ENCODE results near the gene LANCL3.
A peak's percentile ranks its signal among the peaks of the same experiment; 100 is the strongest.
"Not testable (repeated sequence)": the region's sequence is repeated elsewhere in the genome, so short reads cannot be mapped to it uniquely, and the experiment has no call there.

LANCL3 gene

GRCh38 chrX:37627602-37628001, 56.1 kb downstream of the LANCL3 start:
- no peak for DNase-seq

GRCh38 chrX:37638047-37638446, 66.6 kb downstream of the LANCL3 start:
- DNase-seq, result no peak

- no peak for DNase-seq
These were observed 68.7 kb downstream of the LANCL3 start for GRCh38 chrX:37640142-37640541.

- DNase-seq, result no peak
These were observed 70.4 kb downstream of the LANCL3 start for GRCh38 chrX:37641859-37642258.

- DNase-seq, result no peak
These were observed 73.2 kb downstream of the LANCL3 start for GRCh38 chrX:37644381-37645305.

- no peak for DNase-seq
These were observed 74.8 kb downstream of the LANCL3 start for GRCh38 chrX:37646254-37646653.

- not testable (repeated sequence) for DNase-seq
These were observed 79.4 kb downstream of the LANCL3 start for GRCh38 chrX:37650879-37651278.

- peak; percentile 1 for DNase-seq
These were observed 80.5 kb downstream of the LANCL3 start for GRCh38 chrX:37651921-37652452.

- DNase-seq, result no peak
These were observed 81.2 kb downstream of the LANCL3 start for GRCh38 chrX:37652589-37653231.

GRCh38 chrX:37653397-37654085, 82.1 kb downstream of the LANCL3 start:
- no peak for DNase-seq

- no peak for DNase-seq
These were observed 87.0 kb downstream of the LANCL3 start for GRCh38 chrX:37658343-37659030.

GRCh38 chrX:37659047-37659446, 87.6 kb downstream of the LANCL3 start:
- no peak for DNase-seq

- DNase-seq, result no peak
These were observed 90.7 kb downstream of the LANCL3 start for GRCh38 chrX:37662181-37662580.

GRCh38 chrX:37666516-37666915, 95.1 kb downstream of the LANCL3 start:
- DNase-seq, result no peak

GRCh38 chrX:37667141-37667540, 95.7 kb downstream of the LANCL3 start:
- DNase-seq, result no peak

- DNase-seq, result no peak
These were observed 101.1 kb downstream of the LANCL3 start for GRCh38 chrX:37672563-37672962.

GRCh38 chrX:37676811-37677210, 105.3 kb downstream of the LANCL3 start:
- no peak for DNase-seq

GRCh38 chrX:37677243-37677642, 105.8 kb downstream of the LANCL3 start:
- DNase-seq, result no peak

- DNase-seq, result no peak
These were observed 106.3 kb downstream of the LANCL3 start for GRCh38 chrX:37677765-37678164.

GRCh38 chrX:37678574-37678973, 107.1 kb downstream of the LANCL3 start:
- no peak for DNase-seq

GRCh38 chrX:37679230-37679629, 107.8 kb downstream of the LANCL3 start:
- no peak for DNase-seq

- DNase-seq, result no peak
These were observed 108.4 kb downstream of the LANCL3 start for GRCh38 chrX:37679888-37680287.

- no peak for DNase-seq
These were observed 113.0 kb downstream of the LANCL3 start for GRCh38 chrX:37684426-37684825.
